Ramos (cell line): Measurements from ENCODE around the gene SHB.

ENCODE experiments used
- in situ Hi-C: fragments of 300-500 bp; cut with MboI; formaldehyde crosslinking; loops from one replicate; pipeline ENCODE4 v1.14.3; 2022; ENCODE audit warnings: low sequenced_read_pairs; ENCODE audit not compliant: unreplicated experiment

Gene SHB

GRCh38 chr9:37915911-37916470 lies 153.0 kb downstream of the SHB start:
- in situ Hi-C loops = loop anchor here (10.0 kb wide), 1 partner anchor 249 kb away; no protein-coding TSS in a partner anchor

- in situ Hi-C loops = loop anchor here (10.0 kb wide), 1 partner anchor 250 kb away; no protein-coding TSS in a partner anchor
These were observed 154.2 kb downstream of the SHB start for GRCh38 chr9:37914701-37915358.

GRCh38 chr9:37914154-37914551 lies 154.9 kb downstream of the SHB start:
- in situ Hi-C loops = loop anchor here (10.0 kb wide), 1 partner anchor 251 kb away; no protein-coding TSS in a partner anchor

GRCh38 chr9:37913480-37914153 lies 155.4 kb downstream of the SHB start:
- in situ Hi-C loops = loop anchor here (10.0 kb wide), 1 partner anchor 251 kb away; no protein-coding TSS in a partner anchor

- in situ Hi-C loops = loop anchor here (10.0 kb wide), 1 partner anchor 254 kb away; no protein-coding TSS in a partner anchor
These were observed 157.8 kb downstream of the SHB start for GRCh38 chr9:37911271-37911681.

GRCh38 chr9:37910271-37910670 lies 158.8 kb downstream of the SHB start:
- in situ Hi-C loops = loop anchor here (10.0 kb wide), 1 partner anchor 255 kb away; no protein-coding TSS in a partner anchor

GRCh38 chr9:37909836-37910235 lies 159.2 kb downstream of the SHB start:
- in situ Hi-C loops = loop anchor here (10.0 kb wide), 2 partner anchors 255 to 435 kb away; no protein-coding TSS in a partner anchor

- in situ Hi-C loops = loop anchor here (10.0 kb wide), 1 partner anchor 435 kb away; no protein-coding TSS in a partner anchor
These were observed 159.7 kb downstream of the SHB start for GRCh38 chr9:37909326-37909725.

- in situ Hi-C loops = loop anchor here (10.0 kb wide), 1 partner anchor 434 kb away; no protein-coding TSS in a partner anchor
These were observed 160.3 kb downstream of the SHB start for GRCh38 chr9:37908698-37909186.

- in situ Hi-C loops = loop anchor here (10.0 kb wide), 1 partner anchor 433 kb away; no protein-coding TSS in a partner anchor
These were observed 160.7 kb downstream of the SHB start for GRCh38 chr9:37908283-37908682.

- in situ Hi-C loops = loop anchor here (10.0 kb wide), 1 partner anchor 432 kb away; no protein-coding TSS in a partner anchor
These were observed 162.5 kb downstream of the SHB start for GRCh38 chr9:37906312-37907239.

GRCh38 chr9:37905776-37906175 lies 163.3 kb downstream of the SHB start:
- in situ Hi-C loops = loop anchor here (10.0 kb wide), 1 partner anchor 431 kb away; no protein-coding TSS in a partner anchor

- in situ Hi-C loops = loop anchor here (10.0 kb wide), 1 partner anchor 430 kb away; no protein-coding TSS in a partner anchor
These were observed 163.9 kb downstream of the SHB start for GRCh38 chr9:37905131-37905505.

GRCh38 chr9:37904445-37905130 lies 164.4 kb downstream of the SHB start:
- in situ Hi-C loops = loop anchor here (10.0 kb wide), 1 partner anchor 430 kb away; no protein-coding TSS in a partner anchor

- in situ Hi-C loops = loop anchor here (10.0 kb wide), 1 partner anchor 429 kb away; no protein-coding TSS in a partner anchor
These were observed 165.2 kb downstream of the SHB start, which contains the start of gene SLC25A51 for GRCh38 chr9:37903647-37904444. TSS of gene SLC25A51 (minus strand) at chr9:37904127. CDS start at chr9:37888550, 15,577 bp downstream.

GRCh38 chr9:37902796-37903646 lies 166.0 kb downstream of the SHB start:
- in situ Hi-C loops = loop anchor here (10.0 kb wide), 1 partner anchor 428 kb away; no protein-coding TSS in a partner anchor

- in situ Hi-C loops = loop anchor here (10.0 kb wide), 1 partner anchor 427 kb away; no protein-coding TSS in a partner anchor
These were observed 166.9 kb downstream of the SHB start for GRCh38 chr9:37902131-37902530.
